ENCODE measurements around the gene DBNDD1. TPM values are rescaled to one million over a fixed set of nuclear protein-coding genes. Genes with fewer than 3 reads are reported as not detected.

The DBNDD1 gene
- total RNA-seq, 1 experiment from 2014 or later: 75.0 TPM

- ATAC-seq (no peak), DNase-seq (ENCODE audit: low spot score) (no peak)
- Mint-ChIP-seq H3K4me1 (no peaks in the 10 kb centered on the region), H3K4me3 (no peak overlapping the region), H3K36me3 (peaks cover 50% of the 10 kb centered on the region), H3K27ac (no peak overlapping the region), H3K9me3 (no peaks in the 10 kb centered on the region), H3K27me3 (ENCODE audit: low read depth) (no peaks in the 10 kb centered on the region)
- CTCF ChIA-PET: no interaction called here
- no peak for TF ChIP-seq PRDM15 (CRISPR knock-in tag; IDR thresholded peaks at IDR 0.05)
- TF ChIP-seq NFE2L1 (CRISPR knock-in tag; IDR thresholded peaks at IDR 0.05): no peak
- POLR2A ChIA-PET: interaction anchor here (0.7 kb wide), 1 partner anchor 50 kb away, joined by 4 read pairs; no protein-coding TSS in a partner anchor
Observed at GRCh38 chr16:89985219-89985618, 34.0 kb downstream of the DBNDD1 start.

- no peaks in the 10 kb centered on the region for H3K4me1 Mint-ChIP-seq
Observed at GRCh38 chr16:89984216-89984615, 35.0 kb downstream of the DBNDD1 start.

GRCh38 chr16:89983536-89983935 is 35.7 kb downstream of the DBNDD1 start:
- POLR2A ChIA-PET: no interaction called here
- no peaks in the 10 kb centered on the region for H3K4me1 Mint-ChIP-seq

More at GRCh38 chr16:89984216-89984615, 35.0 kb downstream of the DBNDD1 start:
- Mint-ChIP-seq H3K27ac (no peak overlapping the region), H3K4me3 (no peak overlapping the region), H3K27me3 (ENCODE audit: low read depth) (no peaks in the 10 kb centered on the region), H3K36me3 (peaks cover 58% of the 10 kb centered on the region), H3K9me3 (no peaks in the 10 kb centered on the region)
- TF ChIP-seq CDX4 (CRISPR knock-in tag; IDR thresholded peaks at IDR 0.05; ENCODE audit: borderline replicate concordance): no peak
- no peak for TF ChIP-seq ZBTB21 (CRISPR knock-in tag; IDR thresholded peaks at IDR 0.05; ENCODE audit: borderline replicate concordance)
- TF ChIP-seq ZNF138 (CRISPR knock-in tag; conservative IDR thresholded peaks at IDR 0.05): no peak
- TF ChIP-seq KAT7 (CRISPR knock-in tag; IDR thresholded peaks at IDR 0.05; ENCODE audit: borderline replicate concordance): no peak
- ATAC-seq (no peak), DNase-seq (ENCODE audit: low spot score) (no peak)
- ChIA-PET CTCF (no interaction called here), POLR2A (no interaction called here)

GRCh38 chr16:89982318-89982717 is 36.9 kb downstream of the DBNDD1 start:
- DNase-seq (ENCODE audit: low spot score) (no peak), ATAC-seq (no peak)
- Mint-ChIP-seq H3K9me3 (no peaks in the 10 kb centered on the region), H3K36me3 (peaks cover 60% of the 10 kb centered on the region), H3K27ac (no peak overlapping the region), H3K4me3 (no peak overlapping the region), H3K27me3 (ENCODE audit: low read depth) (no peaks in the 10 kb centered on the region), H3K4me1 (no peaks in the 10 kb centered on the region)
- ChIA-PET POLR2A (no interaction called here), CTCF (no interaction called here)
- TF ChIP-seq ARID4B (CRISPR knock-in tag; IDR thresholded peaks at IDR 0.05; ENCODE audit: borderline replicate concordance) (no peak), ZMAT4 (CRISPR knock-in tag; IDR thresholded peaks at IDR 0.05) (no peak)

More at GRCh38 chr16:89983536-89983935, 35.7 kb downstream of the DBNDD1 start:
- ATAC-seq (no peak), DNase-seq (ENCODE audit: low spot score) (no peak)
- Mint-ChIP-seq H3K27ac (no peak overlapping the region), H3K27me3 (ENCODE audit: low read depth) (no peaks in the 10 kb centered on the region), H3K9me3 (no peaks in the 10 kb centered on the region), H3K4me3 (no peak overlapping the region), H3K36me3 (peaks cover 61% of the 10 kb centered on the region)
- TF ChIP-seq ATF6 (CRISPR knock-in tag; IDR thresholded peaks at IDR 0.05) (no peak), USF2 (CRISPR knock-in tag; IDR thresholded peaks at IDR 0.05) (0 out of 2 replicates have a peak, but pooled peaks have one; percentile 6)
- CTCF ChIA-PET: no interaction called here

All from WTC11 (cell line).